GM19467 (cell line): Measurements from ENCODE around the gene C16orf95.
"Not testable (repeated sequence)": the region's sequence is repeated elsewhere in the genome, so short reads cannot be mapped to it uniquely, and the experiment has no call there.

Source experiments
- ATAC-seq: cut with Tn5 transposase; IDR thresholded peaks from one replicate; pipeline ENCODE4 v1.9.1; 2021; ENCODE audit warnings: mild to moderate bottlenecking, moderate library complexity; ENCODE audit not compliant: unreplicated experiment

The C16orf95 gene

DNA sequence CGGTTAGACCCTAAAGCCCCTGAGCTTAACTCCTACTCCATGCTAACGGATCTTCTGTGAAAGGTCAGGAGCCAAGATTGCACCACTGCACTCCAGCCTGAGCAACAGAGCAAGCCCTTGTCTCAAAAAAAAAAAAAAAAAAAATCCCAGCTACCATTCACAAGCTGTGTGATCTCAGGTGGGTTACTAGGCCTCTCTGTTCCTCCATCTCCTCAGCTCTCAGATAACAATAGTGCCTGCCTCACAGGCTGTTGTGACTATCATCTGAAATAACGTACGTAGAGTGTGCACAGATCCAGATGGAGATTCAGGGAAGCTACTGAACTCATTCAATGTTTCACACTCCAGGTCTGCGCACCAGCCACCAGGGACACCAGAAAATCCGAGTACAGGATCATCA is 57.8 kb downstream of the C16orf95 start:
- ATAC-seq: no peak

DNA sequence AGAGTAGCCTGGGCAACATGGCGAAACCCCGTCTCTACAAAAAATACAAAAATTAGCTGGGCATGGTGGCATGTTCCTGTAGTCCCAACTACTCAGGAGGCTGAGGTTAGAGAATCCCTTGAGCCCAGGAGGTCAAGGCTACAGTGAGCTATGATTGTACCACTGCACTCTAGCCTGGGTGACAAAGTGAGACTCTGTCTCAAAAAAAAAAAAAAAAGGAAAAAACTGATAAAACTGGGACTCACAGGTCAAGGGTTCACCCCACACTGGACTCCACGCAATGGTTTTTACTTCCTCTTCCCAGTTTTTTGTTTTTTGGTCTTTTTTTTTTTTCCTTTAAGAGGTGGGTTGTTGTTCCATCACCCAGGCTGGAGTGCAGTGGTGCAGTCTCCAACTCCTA is 58.5 kb downstream of the C16orf95 start:
- not testable (repeated sequence) for ATAC-seq

DNA sequence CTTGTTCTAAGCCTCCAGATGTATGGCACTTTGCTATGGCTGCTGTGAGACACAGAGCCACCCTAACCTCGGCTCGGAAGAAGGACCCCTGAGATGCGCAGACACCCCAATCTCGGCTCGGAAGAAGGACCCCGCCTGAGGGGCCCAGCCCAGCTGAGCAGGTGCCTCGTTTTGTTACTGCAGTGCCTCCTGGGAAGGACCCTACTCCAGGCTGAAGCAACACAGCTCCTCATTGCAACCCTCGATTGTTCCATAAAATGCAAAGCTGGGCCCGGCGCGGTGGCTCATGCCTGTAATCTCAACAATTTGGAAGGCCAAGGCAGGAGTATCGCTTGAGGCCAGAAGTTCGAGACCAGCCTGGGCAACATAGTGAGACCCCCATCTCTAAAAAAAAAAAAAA is 61.3 kb downstream of the C16orf95 start:
- ATAC-seq: no peak

DNA sequence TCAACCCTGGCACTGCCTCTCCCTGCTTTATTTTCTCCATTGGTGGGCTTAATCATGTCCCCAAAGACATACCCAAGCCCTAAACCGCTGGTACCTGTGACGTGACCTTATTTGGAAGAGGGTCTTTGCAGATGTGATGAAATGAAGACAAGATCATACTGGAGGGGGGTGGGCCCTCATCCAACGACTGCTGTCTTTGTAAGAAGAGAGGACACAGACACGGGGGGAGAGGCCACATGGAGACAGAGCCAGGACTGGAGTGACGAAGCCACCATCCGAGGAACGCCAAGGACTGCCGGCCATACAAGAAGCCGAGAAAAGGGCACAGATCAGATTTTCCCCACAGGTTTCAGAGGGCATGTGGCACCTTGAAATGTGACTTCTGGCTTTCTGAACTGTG is 62.5 kb downstream of the C16orf95 start:
- no peak for ATAC-seq

DNA sequence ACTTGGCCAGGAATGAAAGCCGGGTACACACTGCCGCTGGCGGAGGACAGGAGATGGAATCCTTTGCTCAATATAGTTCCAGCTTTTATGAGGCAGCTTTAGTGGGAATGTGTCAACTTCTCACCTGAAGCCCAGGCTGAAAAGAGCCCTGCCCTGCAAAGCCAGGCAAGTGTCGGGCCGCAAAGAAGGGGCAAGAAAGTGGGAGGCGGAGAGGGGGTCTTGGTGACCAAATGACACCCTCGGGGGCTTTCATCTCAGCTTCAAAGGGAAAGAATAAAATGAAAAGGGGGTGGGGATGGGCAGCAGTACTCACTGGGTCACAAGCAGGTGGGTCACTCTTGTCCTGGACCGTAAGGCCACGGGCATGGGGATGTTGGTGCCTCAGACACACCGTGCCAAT is 62.9 kb downstream of the C16orf95 start:
- ATAC-seq: no peak

DNA sequence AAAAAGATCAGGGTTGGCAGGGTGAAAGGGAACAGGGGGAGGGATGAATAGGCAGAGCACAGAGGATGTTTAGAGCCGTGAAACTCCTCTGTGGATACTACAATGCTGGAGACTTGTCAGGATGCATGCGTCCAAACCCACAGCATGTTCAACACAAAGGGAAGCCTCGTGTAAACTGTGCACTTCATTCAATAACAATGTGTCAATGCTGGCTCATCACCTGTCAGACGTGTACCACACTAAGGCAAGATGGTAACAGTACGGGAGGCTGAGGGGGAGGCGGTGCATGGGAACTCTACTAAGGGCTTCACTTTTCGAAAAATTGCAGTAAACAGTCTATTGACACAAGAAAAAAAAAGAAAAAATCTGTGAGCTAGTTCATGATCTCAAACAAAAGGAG is 63.7 kb downstream of the C16orf95 start:
- ATAC-seq: no peak
